ENCODE data around the gene SAG.

DNA sequence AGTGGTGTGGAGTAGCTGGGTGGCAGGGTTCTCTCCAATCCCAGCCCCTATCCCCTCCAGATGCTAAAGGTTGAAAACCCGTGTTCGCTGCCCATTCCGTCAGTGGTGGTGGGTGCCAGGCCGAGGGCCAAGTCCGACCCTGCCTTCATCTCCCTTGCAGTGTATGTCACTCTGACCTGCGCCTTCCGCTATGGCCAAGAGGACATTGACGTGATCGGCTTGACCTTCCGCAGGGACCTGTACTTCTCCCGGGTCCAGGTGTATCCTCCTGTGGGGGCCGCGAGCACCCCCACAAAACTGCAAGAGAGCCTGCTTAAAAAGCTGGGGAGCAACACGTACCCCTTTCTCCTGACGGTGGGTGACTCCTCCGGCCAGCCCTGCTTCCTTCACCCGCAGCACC, 12.9 kb downstream of the SAG start:
- TF ChIP-seq, protein P1, sequence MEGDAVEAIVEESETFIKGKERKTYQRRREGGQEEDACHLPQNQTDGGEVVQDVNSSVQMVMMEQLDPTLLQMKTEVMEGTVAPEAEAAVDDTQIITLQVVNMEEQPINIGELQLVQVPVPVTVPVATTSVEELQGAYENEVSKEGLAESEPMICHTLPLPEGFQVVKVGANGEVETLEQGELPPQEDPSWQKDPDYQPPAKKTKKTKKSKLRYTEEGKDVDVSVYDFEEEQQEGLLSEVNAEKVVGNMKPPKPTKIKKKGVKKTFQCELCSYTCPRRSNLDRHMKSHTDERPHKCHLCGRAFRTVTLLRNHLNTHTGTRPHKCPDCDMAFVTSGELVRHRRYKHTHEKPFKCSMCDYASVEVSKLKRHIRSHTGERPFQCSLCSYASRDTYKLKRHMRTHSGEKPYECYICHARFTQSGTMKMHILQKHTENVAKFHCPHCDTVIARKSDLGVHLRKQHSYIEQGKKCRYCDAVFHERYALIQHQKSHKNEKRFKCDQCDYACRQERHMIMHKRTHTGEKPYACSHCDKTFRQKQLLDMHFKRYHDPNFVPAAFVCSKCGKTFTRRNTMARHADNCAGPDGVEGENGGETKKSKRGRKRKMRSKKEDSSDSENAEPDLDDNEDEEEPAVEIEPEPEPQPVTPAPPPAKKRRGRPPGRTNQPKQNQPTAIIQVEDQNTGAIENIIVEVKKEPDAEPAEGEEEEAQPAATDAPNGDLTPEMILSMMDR (IDR thresholded peaks at IDR 0.05) = no peak
- TF ChIP-seq POLR2A (IDR thresholded peaks at IDR 0.05) = no peak
